K562 (cell line): ENCODE data around the gene SLC4A1. TPM values are rescaled to one million over a fixed set of nuclear protein-coding genes. Genes with fewer than 3 reads are reported as not detected.

Experiments
- ARNT ChIP-seq, 2 experiments: fragments of 450-650 bp; IDR thresholded peaks; 2 replicates each; pipeline ENCODE4 v1.6.1; 2016; ENCODE audit warnings: mild to moderate bottlenecking in 1 of 2
- DMBX1 ChIP-seq: fragments of 250-450 bp; sonication (Bioruptor Pico); IDR thresholded peaks from 2 replicates; pipeline ENCODE4 v1.8.0; 2022; ENCODE audit warnings: inconsistent platforms, mild to moderate bottlenecking, moderate library complexity, borderline replicate concordance
- E2F4 ChIP-seq: sonication (generic); formaldehyde crosslinking; IDR thresholded peaks from 2 replicates; pipeline ENCODE4 v1.8.0; 2022; ENCODE audit warnings: mild to moderate bottlenecking, low read depth, missing genetic modification reagents
- FOXK1 ChIP-seq: sonication (generic); formaldehyde crosslinking; IDR thresholded peaks from 2 replicates; pipeline ENCODE4 v1.8.0; 2022; ENCODE audit warnings: missing genetic modification reagents, mild to moderate bottlenecking, borderline replicate concordance
- FOXM1 ChIP-seq, 2 experiments: fragments of 450-650 bp in 1 of 2; sonication (generic) in 1 of 2; formaldehyde crosslinking in 1 of 2; IDR thresholded peaks; 2 replicates each; pipeline versions ENCODE4 v1.6.1 to v1.9.0; 2017 to 2022; ENCODE audit warnings: low read depth in 2 of 2, mild to moderate bottlenecking in 2 of 2, missing genetic modification reagents in 1 of 2, moderate library complexity in 1 of 2
- FOXP1 ChIP-seq: sonication (generic); formaldehyde crosslinking; IDR thresholded peaks from 2 replicates; pipeline ENCODE4 v1.8.0; 2022; ENCODE audit warnings: mild to moderate bottlenecking, missing genetic modification reagents
- HINFP ChIP-seq: fragments of 450-650 bp; conservative IDR thresholded peaks from 2 replicates; pipeline ENCODE4 v1.6.1; 2016; ENCODE audit warnings: missing genetic modification characterization, low read depth, mild to moderate bottlenecking, control low read depth, missing compliant biosample characterization
- HMGN3 ChIP-seq: IDR thresholded peaks from 2 replicates; pipeline ENCODE4 v1.6.1; 2011; ENCODE audit warnings: borderline replicate concordance, low read depth, mild to moderate bottlenecking, mixed read lengths, low read length; ENCODE audit not compliant: insufficient read length; ENCODE audit errors: extremely low read depth
- HNRNPK ChIP-seq: fragments of 200-400 bp; formaldehyde crosslinking; IDR thresholded peaks from one replicate; pipeline ENCODE4 v1.6.1; 2018; ENCODE audit warnings: mild to moderate bottlenecking, low read depth, low read length; ENCODE audit not compliant: poor library complexity, severe bottlenecking
- ID3 ChIP-seq, 2 experiments: fragments of 250-450 bp in 1 of 2; fragments of 450-650 bp in 1 of 2; sonication (Bioruptor Pico) in 1 of 2; IDR thresholded peaks; 2 replicates each; pipeline versions ENCODE4 v1.6.1 to v1.8.0; 2016 to 2021; ENCODE audit warnings: mild to moderate bottlenecking in 2 of 2, moderate library complexity in 2 of 2, missing compliant biosample characterization in 1 of 2, missing genetic modification characterization in 1 of 2
- ILF3 ChIP-seq: fragments of 450-650 bp; IDR thresholded peaks from 2 replicates; pipeline ENCODE4 v1.6.1; 2018; ENCODE audit warnings: antibody characterized with exemption, mild to moderate bottlenecking, moderate library complexity, borderline replicate concordance
- MTA3 ChIP-seq: fragments of 450-650 bp; formaldehyde crosslinking; IDR thresholded peaks from 2 replicates; pipeline ENCODE4 v1.6.1; 2017; ENCODE audit warnings: mild to moderate bottlenecking, borderline replicate concordance
- PML ChIP-seq: IDR thresholded peaks from 2 replicates; pipeline ENCODE4 v1.6.1; 2012; ENCODE audit warnings: low read length, inconsistent platforms
- POLR2G ChIP-seq: fragments of 200-400 bp; formaldehyde crosslinking; IDR thresholded peaks from 2 replicates; pipeline ENCODE4 v1.6.1; 2017; ENCODE audit warnings: low read depth, mild to moderate bottlenecking, antibody characterized with exemption, low read length, moderate library complexity
- POLR2H ChIP-seq: IDR thresholded peaks from 2 replicates; pipeline ENCODE4 v1.6.1; 2016; ENCODE audit warnings: missing genetic modification characterization, low read depth, mild to moderate bottlenecking, control low read depth, missing compliant biosample characterization, moderate library complexity
- POLR3A ChIP-seq: IDR thresholded peaks from 2 replicates; pipeline ENCODE4 v1.6.1; 2011; ENCODE audit warnings: borderline replicate concordance, mild to moderate bottlenecking, moderate library complexity; ENCODE audit not compliant: insufficient read length, insufficient read depth; ENCODE audit errors: extremely low read depth
- PURB ChIP-seq: sonication (generic); formaldehyde crosslinking; IDR thresholded peaks from 2 replicates; pipeline ENCODE4 v1.9.0; 2021; ENCODE audit warnings: low read depth, mild to moderate bottlenecking, missing genetic modification reagents
- SMARCA5 ChIP-seq: fragments of 450-650 bp; IDR thresholded peaks from 2 replicates; pipeline ENCODE4 v1.6.1; 2016
- ZNF507 ChIP-seq: conservative IDR thresholded peaks from 2 replicates; pipeline ENCODE4 v1.6.1; 2017; ENCODE audit warnings: missing genetic modification characterization, missing compliant biosample characterization
- ZNF639 ChIP-seq, 2 experiments: fragments of 200-800 bp in 1 of 2; sonication (Bioruptor generic) in 1 of 2; sonication (generic) in 1 of 2; formaldehyde crosslinking in 1 of 2; IDR thresholded peaks in 1 of 2; conservative IDR thresholded peaks in 1 of 2; 2 replicates each; pipeline versions ENCODE4 v1.5.0 to v1.6.1; 2016 to 2020; ENCODE audit warnings: missing compliant biosample characterization in 1 of 2, missing genetic modification characterization in 1 of 2, missing genetic modification reagents in 1 of 2
- polyA plus RNA-seq, 8 experiments: library from polyadenylated mRNA; depleted of rRNA in 4 of 8; stranded (reverse) in 5 of 8; unstranded in 3 of 8; fragments of >200 nt; fragmentation: Nextera tagmentation in 2 of 8; fragmentation: Illumina TruSeq in 1 of 8; extraction: Ambion mirVana in 2 of 8; extraction: Trizol in 1 of 8; gene quantifications; 2 replicates each; pipeline versions ENCODE4 v1.2.1 to v1.2.3, GENCODE V29; 2011 to 2014; ENCODE audit warnings: inconsistent platforms in 1 of 8, missing spikeins in 1 of 8
- total RNA-seq, 7 experiments: library from RNA; depleted of rRNA in 6 of 7; stranded (reverse); fragments of >200 nt in 6 of 7; fragmentation: Illumina TruSeq in 2 of 7; extraction: Trizol in 2 of 7; gene quantifications; 2 replicates each; pipeline versions ENCODE4 v1.2.1 to v1.2.3, GENCODE V29; 2011 to 2021; ENCODE audit warnings: low replicate concordance in 1 of 7

SLC4A1 gene
- total and polyA plus RNA-seq, 9 of the 15 experiments (the other 6 are each of a cell fraction or from before 2014, with no cell fraction given) = 0.14 to 1.00 (median 0.53) TPM

- TF ChIP-seq ID3 (CRISPR knock-in tag; IDR thresholded peaks at IDR 0.05) (no peak), ID3 (tag; IDR thresholded peaks at IDR 0.05) (peak; percentile 81), ILF3 (no peak), HINFP (no peak), FOXK1 (CRISPR knock-in tag) (no peak), E2F4 (CRISPR knock-in tag) (no peak; the same call in 1 of the 2 replicates), POLR3A (no peak), HNRNPK (peak; percentile 98), ZNF639 (CRISPR knock-in tag; conservative IDR thresholded peaks at IDR 0.05 in 1 of 2, IDR thresholded peaks at IDR 0.05 in 1 of 2) (peak in 1 of 2 experiments; percentile 75; a peak in 1 of 4 replicates), DMBX1 (CRISPR knock-in tag) (peak; percentile 77; the same call in 1 of the 2 replicates), SMARCA5 (no peak), MTA3 (peak; percentile 84; the same call in 1 of the 2 replicates), PML (no peak), HMGN3 (peak; percentile 74), FOXP1 (peak; percentile 90), ZNF507 (tag) (no peak), PURB (CRISPR knock-in tag) (no peak), POLR2H (tag) (no peak), ARNT (IDR thresholded peaks at IDR 0.05) (no peak), FOXM1 (IDR thresholded peaks at IDR 0.05; ENCODE audit: low read depth) (no peak), FOXM1 (CRISPR knock-in tag; IDR thresholded peaks at IDR 0.05; ENCODE audit: low read depth) (peak; percentile 85; the same call in 1 of the 2 replicates), POLR2G (peak; percentile 79)
Measured at GRCh38 chr17:44210342-44211192, 57.4 kb downstream of the SLC4A1 start (continued).
